ACHN (cell line): Measurements from ENCODE around the gene PPOX.

Source experiments
- DNase-seq: peaks from one replicate; pipeline ENCODE4 v3.0.0-alpha.2; 2015
- in situ Hi-C: cut with HindIII; loops from 2 replicates; pipeline ENCODE4 v1.10.0; 2017; ENCODE audit warnings: low sequenced_read_pairs, low pct_ligation_motif_present, low pct_unique_long_range_greater_than_20kb

Gene PPOX

DNA sequence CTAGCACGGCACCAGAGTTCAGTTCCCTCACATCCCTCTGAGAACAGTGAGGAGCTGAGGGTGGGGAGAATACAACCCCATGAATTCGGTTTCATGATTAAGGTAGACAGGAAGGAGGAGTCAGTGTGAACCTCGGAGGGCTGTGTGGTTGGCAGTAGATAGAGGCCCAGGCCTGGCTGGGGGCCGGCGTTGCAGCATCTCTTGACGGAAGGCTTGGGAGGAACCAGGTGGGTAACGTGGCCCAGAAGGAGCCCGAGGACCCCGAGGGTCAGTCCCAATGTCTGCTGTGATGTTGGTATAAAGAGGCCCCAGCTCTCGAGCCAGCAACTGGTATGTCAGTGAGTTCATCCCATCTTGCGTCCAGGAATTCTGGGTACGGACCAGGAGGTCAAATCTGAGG is 5.5 kb downstream of the PPOX start:
- in situ Hi-C loops: no loop called here
- DNase-seq: no peak

- no peak for DNase-seq
- in situ Hi-C loops: no loop called here
These were observed 6.1 kb downstream of the PPOX start for GRCh38 chr1:161172349-161172748.

DNA sequence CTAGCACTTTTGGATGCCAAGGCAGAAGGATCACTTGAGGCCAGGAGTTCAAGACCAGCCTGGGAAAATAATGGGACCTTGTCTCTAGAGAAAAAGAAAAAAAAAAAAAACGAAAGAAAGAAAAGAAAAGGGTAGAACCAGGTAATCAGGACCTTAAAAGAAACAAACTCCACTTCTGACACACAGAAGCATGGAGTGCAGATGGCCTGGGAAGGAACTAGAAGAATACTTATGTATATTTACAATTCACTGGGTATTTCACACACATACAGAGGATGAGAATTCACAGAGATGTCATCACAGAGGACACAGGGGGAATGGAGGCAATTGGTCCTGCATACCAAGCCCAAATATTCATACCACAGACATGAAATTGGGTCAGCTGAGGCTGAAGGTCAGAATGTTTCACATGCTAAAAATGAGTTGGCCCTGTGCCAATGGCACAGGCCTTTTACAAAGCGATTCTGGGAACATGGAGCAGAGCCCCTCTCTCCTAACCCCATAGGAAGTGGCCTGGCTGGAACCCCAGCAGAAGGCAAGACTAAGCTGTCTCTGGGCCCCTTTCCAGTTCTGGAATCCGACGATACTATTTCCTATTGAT is 6.7 kb downstream of the PPOX start:
- no peak for DNase-seq
- in situ Hi-C loops: no loop called here

DNA sequence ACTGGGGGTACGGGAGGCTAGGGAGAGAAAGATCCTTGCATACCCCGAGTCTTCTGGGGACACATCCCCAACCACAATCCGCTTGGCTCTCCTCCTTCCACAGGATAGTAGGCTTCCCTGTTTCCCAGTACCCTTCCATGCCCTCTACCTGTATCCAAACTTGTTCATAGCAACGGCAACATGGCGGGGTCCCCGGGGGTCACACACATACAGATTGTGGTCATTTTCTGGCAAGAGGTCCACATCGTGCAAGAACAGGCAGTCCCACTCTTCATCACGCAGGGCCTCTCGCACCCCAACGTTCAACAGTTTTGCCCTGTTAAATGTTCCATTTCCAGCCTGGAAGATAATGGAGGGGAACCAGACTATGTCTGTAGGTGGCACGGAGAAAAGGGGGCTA is 7.5 kb downstream of the PPOX start:
- DNase-seq: no peak
- in situ Hi-C loops: no loop called here

DNA sequence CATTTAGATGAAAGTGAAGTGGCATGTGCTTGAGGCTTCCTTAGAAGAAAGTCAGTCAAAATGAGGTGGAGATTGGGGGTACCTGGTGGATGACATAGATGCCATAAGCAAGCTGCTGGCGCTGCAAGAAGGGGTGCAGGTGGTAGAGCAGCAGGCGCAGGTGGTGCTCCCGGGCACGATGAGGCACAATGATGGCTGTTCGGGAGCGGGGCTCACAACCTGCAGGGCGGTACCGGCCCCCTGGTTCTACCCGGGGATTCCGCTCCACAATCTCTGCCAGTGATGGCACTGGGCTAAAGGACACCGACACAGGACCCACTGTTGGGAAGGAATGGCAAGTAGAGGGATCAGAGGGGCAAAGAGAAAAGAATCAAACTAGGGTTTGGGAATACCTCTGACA is 8.7 kb downstream of the PPOX start:
- no peak for DNase-seq
- in situ Hi-C loops: no loop called here

DNA sequence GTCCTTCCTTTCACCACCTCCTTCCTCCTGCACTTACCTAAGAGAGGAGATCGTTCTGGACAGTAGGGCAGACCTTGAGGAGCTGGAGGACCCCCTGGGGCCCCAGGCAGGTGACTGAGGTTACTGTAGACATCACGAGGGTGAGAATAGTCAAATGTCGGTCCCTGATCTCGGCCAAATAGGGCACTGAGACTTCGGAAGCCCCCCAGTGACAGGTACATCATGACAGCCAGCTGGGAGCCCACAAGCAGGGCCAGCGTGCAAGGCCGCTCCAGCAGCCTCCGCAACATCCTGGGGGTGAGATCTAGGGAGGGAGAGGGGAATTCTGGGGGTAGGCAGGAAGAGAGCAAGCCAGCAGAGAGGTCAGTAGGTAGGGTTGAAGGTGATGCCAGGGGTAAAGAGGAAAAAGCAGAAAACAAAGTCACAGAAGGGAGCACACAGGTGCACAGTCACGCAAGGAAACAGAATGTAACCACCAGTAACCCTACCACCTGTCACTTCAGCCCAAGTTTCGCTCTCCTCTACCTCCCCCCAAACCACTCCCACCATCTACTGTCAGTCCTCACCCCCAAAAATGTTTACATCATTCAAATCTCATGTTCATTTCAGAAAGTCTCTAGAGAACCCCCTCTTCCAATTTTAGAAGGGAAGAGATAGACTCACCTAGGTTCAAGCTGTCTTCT is 9.7 kb downstream of the PPOX start:
- no peak for DNase-seq
- in situ Hi-C loops: no loop called here

DNA sequence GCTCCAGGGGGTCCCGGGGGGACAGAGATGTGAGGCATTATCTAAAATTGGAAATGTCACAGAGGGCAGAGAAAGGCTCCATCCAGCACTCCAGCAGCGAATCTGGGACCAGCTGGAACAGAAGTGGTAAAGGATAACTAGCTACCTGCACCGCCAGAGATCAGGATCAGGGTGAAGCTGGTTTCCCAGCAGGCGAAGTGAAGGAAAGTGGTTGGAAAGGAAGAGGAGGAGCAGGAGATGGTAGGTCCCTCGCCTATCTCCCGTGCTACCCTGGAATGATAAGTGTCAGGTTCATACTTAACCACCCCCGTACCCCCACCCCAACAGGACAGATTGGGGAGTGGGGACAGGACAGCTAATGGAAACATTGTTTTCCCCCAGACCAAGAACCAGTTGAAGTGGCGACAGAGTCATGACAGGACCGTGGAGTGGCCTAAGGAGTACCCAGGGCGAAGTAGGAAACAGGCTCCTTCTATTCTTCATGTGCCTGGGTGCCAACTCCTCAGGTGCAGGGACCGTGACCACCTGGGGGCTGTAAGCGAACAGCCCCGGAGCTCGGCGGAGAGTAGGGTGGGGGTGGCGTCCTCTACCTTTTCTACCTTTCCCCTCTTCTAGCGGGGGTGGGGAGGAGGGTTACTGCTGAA is 10.4 kb downstream of the PPOX start:
- DNase-seq: no peak
- in situ Hi-C loops: no loop called here

DNA sequence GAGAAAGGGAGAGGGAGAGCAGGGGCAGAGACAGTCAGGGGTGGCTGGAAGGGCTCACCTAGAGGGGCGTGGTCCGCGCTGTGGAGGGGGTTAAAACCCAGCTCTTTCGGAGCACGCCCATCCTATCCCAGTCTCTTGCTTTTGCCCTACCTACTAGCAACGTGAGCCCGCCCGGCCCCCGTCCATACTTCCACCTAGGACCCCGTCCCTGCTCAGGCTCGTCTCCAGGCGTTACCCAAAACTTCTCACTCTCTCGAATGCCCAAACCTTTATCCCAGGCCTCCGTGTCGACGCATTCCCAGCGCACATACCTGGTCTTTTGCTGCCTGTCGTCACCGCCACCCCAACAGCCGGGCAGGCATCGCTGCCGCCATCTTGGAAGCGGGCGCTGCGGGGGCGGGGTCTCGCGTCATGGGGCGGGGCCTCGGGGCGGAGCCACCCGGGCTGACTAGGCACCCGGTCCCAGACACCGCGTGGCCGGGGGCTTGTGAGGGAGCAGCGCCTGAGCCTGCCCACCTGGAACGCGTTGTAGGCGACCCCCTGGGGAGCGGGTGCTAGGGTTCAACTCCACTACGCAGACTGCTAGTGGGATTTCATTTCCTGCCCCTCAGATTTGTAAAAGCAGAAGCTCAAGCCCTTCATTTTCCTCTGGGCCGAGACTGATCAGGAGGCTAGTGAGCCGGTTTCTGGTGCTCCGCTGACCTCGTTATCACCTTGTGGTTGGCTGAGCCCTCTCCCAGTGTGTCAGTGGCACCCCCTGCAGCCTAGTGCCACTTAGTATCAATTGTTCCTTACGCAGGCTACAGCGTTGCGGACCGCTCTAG is 11.1 kb downstream of the PPOX start, which contains the start of gene B4GALT3:
B4GALT3 (minus strand) TSS at position 396 of the 824 bp plus-strand sequence. CDS start 1,447 bp downstream, outside the sequence.
- peak; percentile 82 for DNase-seq

GRCh38 chr1:161177936-161178244 is 11.7 kb downstream of the PPOX start:
- in situ Hi-C loops: no loop called here
- DNase-seq: no peak

More for the DNA sequence above, 11.1 kb downstream of the PPOX start, which contains the start of gene B4GALT3:
- in situ Hi-C loops: no loop called here

DNA sequence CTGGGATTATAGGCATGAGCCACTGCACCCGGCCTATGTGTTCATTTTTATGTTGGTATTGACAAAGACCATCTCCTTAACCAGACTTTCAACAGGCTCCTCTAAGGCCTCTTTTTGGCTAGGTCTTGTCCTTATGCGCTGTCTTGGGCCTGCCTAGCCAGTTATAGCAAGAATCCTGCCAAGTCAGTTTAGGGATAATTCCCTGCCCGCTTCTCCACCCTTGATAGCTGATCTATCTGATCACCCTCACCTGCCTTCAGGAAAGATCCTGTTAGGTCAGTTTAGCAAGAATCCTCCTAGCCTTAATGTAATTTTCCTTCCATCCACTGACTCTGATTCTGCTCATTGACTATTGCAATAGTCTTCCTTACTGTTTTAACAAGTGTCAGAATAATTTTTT is 13.5 kb downstream of the PPOX start:
- no peak for DNase-seq
- in situ Hi-C loops: no loop called here

DNA sequence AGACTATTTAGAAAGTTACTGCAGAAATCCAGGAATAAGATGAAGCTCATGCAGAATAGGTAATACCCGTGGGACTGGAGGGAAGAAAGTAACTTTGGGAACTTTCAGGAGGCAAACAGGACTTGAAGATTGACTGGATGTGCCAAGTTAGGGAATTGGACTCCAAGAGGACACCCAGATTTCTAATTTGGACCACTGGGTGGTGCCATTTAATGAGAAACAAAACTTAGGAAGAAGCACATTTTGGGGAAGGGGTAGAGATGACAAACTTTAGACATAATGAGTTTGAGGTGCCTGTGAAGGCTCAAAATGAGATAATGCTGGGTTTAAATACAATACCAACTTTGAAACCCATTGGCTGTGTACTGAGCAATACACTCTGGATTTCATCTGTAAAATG is 14.4 kb downstream of the PPOX start:
- in situ Hi-C loops: no loop called here
- DNase-seq: peak; percentile 24

- peak; percentile 36 for DNase-seq
- in situ Hi-C loops: no loop called here
These were observed 16.0 kb downstream of the PPOX start for GRCh38 chr1:161182214-161182613.

DNA sequence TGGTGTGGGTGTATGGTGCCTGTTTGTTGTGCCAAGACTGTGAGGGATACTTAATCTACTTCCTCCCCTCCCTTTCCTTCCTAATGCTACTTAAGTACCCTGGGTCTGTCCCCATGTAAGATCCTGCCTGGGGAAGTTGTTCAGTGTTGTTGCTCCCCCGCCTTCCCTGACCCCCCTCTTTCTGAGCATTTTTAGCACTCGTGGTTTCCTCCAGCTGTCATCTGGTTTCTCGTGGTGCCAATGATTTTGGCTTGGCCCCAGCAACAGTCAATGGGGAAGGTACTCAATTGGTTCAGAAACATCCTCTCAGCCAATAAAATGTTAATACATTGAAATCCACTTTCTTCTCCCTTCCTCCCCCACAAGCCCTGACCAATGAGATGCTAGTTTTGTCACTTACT is 19.1 kb downstream of the PPOX start:
- in situ Hi-C loops: no loop called here
- DNase-seq: peak; percentile 19

DNA sequence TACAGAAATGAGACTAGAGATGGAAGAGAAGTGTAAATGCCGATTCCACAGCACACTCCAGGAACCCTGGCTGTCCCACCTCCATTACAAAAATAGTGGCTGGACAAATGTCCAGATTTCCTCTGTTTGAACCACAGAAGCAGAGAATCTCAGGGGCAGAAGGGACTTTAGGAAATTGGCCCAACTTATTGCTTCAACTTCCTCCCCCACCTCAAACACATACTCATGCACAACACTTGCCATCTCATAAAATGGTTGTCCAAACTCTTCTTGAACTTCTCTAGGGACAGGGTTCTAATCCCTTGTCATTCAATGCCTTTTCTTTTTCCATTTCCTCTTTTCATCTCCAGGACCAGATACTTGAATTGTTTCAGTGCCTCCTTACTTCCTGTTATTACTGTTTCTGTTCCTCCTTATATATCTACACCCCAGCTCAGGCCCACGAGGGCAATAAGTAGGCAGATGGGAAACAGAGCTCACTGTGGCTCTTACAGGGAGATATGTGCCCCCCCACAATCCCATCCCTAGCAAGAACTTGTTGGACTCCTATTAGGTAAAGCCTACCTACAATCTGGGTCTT is 19.6 kb downstream of the PPOX start:
- in situ Hi-C loops: no loop called here
- DNase-seq: no peak

- in situ Hi-C loops: no loop called here
- no peak for DNase-seq
These were observed 21.1 kb downstream of the PPOX start for GRCh38 chr1:161187311-161187710.

DNA sequence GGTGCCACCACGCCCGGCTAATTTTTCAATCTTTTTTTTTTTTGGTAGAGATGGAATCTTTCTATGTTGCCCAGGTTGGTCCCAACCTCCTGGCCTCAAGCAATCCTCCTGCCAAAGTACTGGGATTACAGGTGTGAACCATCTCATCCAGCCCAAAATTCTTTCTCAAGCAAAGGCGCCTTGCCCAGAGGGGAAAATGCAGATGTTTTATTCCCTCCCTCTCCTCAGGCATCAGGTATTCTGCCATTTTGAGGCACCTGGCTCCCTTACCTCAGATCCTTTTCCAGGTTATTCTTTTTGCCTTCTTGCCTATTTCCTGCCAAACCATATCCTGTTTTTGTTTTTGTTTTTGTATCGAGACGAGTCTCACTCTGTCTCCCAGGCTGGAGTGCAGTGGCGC is 22.2 kb downstream of the PPOX start:
- in situ Hi-C loops: no loop called here

DNA sequence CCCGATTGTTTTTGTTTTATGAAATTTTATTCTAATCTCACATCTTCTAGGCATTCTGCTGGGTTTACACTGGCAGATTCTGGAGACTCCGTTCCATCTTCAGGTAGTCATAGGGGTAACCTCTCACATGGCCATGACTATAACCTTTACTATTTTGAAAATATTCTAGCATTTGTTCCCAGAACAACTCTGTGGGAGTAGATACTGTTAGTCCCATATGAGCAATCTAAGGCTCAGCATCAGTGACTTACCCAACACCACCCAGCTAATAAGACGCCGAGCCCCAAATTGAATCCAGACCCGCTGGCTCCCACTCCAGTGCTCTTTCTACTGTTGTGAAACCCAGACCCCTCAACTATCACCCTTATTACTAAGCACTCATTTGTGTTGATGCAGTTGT is 22.8 kb downstream of the PPOX start:
- no peak for DNase-seq
- in situ Hi-C loops: no loop called here

More for the DNA sequence above, 22.2 kb downstream of the PPOX start:
- no peak for DNase-seq

- DNase-seq: no peak
- in situ Hi-C loops: no loop called here
These were observed 24.8 kb downstream of the PPOX start for GRCh38 chr1:161190962-161191521.

DNA sequence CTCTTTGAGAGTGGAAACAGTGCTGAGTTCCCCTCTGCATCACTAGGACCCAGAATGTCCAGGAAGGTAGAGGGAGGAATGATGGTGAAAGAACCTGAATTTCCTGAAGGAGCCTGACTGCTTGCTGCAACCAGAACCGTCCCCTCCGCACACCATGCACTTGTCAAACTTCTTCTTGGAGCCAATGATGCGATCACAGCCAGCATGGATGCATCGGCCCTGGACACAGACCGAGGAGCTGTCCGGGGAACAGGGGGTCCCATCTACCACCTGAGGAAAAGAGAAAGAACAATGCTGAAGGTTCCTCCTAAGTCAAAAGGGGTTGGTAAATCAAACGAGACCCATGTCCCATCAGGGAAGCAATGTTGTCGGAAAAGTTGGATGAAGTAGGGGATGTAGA is 25.7 kb downstream of the PPOX start:
- in situ Hi-C loops: no loop called here
- DNase-seq: no peak
